Measurements from ENCODE around the gene UBE2C. TPM values are rescaled to one million over a fixed set of nuclear protein-coding genes. Genes with fewer than 3 reads are reported as not detected.

UBE2C gene
- polyA plus RNA-seq, 1 donor = 35.6 TPM

GRCh38 chr20:45841407-45842129, 29.1 kb downstream of the UBE2C start:
- no peak overlapping the region for H3K4me3 ChIP-seq (ENCODE audit: low read length)
- WGBS (ENCODE audit: insufficient coverage, low lambda C conversion rate) = no CpG with 5 or more reads among the region's 10 CpGs
- no peaks in the 10 kb centered on the region for H3K9me3 ChIP-seq (ENCODE audit: control insufficient read depth, low read depth, low read length)
- peaks cover 2% of the 10 kb centered on the region for H3K4me1 ChIP-seq (ENCODE audit: control insufficient read depth, insufficient read depth, low read length)
- no peak overlapping the region for H3K27ac ChIP-seq (ENCODE audit: low read length)
- no peak for DNase-seq
- peaks cover 62% of the 10 kb centered on the region for H3K36me3 ChIP-seq (ENCODE audit: control insufficient read depth, insufficient read depth, low read length)
- no peaks in the 10 kb centered on the region for H3K27me3 ChIP-seq (ENCODE audit: control insufficient read depth, insufficient read depth, low read length)

DNA sequence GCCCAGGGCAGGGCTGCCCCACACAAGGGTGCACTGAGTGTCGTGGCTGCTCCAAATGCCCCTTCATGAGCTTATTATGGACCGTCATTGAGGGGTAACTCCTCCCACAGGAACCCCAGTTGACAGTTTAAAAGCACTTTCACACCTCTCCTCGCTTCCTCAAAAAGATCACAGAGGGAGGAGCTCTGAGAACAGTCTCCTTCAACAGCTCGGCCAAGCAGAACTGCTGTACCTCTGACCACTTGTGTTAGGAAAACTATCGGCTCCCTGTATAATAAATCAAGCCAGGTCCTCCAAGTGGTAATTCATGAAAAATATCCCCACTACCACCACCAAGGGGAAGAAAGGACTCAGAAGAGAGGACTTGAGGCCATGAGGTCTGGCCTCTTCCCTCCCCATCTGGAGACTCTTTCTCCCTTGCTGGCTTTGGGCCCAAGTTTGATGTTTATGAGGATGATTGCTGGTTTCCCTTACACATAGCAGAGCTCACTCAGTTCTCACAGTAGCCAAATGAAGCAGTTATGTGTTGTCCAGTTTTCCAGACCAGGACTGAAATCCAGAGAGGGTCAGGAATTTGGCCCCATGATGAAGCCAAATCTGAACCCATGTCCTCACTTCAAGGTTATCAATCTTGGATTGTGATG, 29.8 kb downstream of the UBE2C start:
- no peaks in the 10 kb centered on the region for H3K9me3 ChIP-seq (ENCODE audit: control insufficient read depth, low read depth, low read length)
- no peaks in the 10 kb centered on the region for H3K27me3 ChIP-seq (ENCODE audit: control insufficient read depth, insufficient read depth, low read length)
- H3K36me3 ChIP-seq (ENCODE audit: control insufficient read depth, insufficient read depth, low read length) = peaks cover 69% of the 10 kb centered on the region
- H3K27ac ChIP-seq (ENCODE audit: low read length) = no peak overlapping the region
- H3K4me1 ChIP-seq (ENCODE audit: control insufficient read depth, insufficient read depth, low read length) = no peaks in the 10 kb centered on the region
- no peak for DNase-seq
- WGBS (ENCODE audit: insufficient coverage, low lambda C conversion rate) = no CpG with 5 or more reads among the region's 5 CpGs
- H3K4me3 ChIP-seq (ENCODE audit: low read length) = no peak overlapping the region

GRCh38 chr20:45843506-45843905, 31.1 kb downstream of the UBE2C start:
- Histone ChIP-seq H3K4me1 (ENCODE audit: control insufficient read depth, insufficient read depth, low read length) (no peaks in the 10 kb centered on the region), H3K36me3 (ENCODE audit: control insufficient read depth, insufficient read depth, low read length) (peaks cover 78% of the 10 kb centered on the region), H3K9me3 (ENCODE audit: control insufficient read depth, low read depth, low read length) (no peaks in the 10 kb centered on the region), H3K4me3 (ENCODE audit: low read length) (no peak overlapping the region), H3K27me3 (ENCODE audit: control insufficient read depth, insufficient read depth, low read length) (no peaks in the 10 kb centered on the region), H3K27ac (ENCODE audit: low read length) (no peak overlapping the region)
- WGBS (ENCODE audit: insufficient coverage, low lambda C conversion rate) = no CpG with 5 or more reads among the region's 14 CpGs
- DNase-seq = no peak

GRCh38 chr20:45845452-45845851, 33.0 kb downstream of the UBE2C start:
- H3K27ac ChIP-seq (ENCODE audit: low read length) = no peak overlapping the region
- no peaks in the 10 kb centered on the region for H3K27me3 ChIP-seq (ENCODE audit: control insufficient read depth, insufficient read depth, low read length)
- no peak for DNase-seq
- H3K36me3 ChIP-seq (ENCODE audit: control insufficient read depth, insufficient read depth, low read length) = peaks cover 75% of the 10 kb centered on the region
- H3K4me3 ChIP-seq (ENCODE audit: low read length) = no peak overlapping the region
- no peaks in the 10 kb centered on the region for H3K4me1 ChIP-seq (ENCODE audit: control insufficient read depth, insufficient read depth, low read length)
- no peaks in the 10 kb centered on the region for H3K9me3 ChIP-seq (ENCODE audit: control insufficient read depth, low read depth, low read length)

DNA sequence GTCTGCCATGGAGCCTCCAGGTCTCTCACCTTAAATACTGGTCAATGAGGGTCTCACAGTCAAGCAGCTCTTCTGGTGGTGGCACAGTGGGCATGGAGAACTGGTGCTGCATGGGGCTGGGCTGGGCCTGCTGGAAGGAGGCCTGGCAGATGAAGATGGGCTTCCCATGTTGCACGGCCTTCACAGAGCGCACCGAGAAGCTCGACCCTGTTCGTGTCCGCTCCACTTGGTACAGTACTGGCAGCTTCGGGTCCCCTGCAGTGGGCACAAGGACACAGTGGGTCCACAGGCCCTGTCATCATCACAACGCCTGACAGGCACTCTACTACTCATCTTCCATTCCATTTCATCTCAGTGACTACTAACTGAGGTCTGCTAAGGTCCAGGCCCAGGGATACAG, 36.0 kb downstream of the UBE2C start:
- WGBS (ENCODE audit: insufficient coverage, low lambda C conversion rate) = no CpG with 5 or more reads among the region's 8 CpGs
- H3K27me3 ChIP-seq (ENCODE audit: control insufficient read depth, insufficient read depth, low read length) = no peaks in the 10 kb centered on the region
- no peak for DNase-seq
- H3K9me3 ChIP-seq (ENCODE audit: control insufficient read depth, low read depth, low read length) = no peaks in the 10 kb centered on the region
- H3K4me3 ChIP-seq (ENCODE audit: low read length) = no peak overlapping the region
- H3K4me1 ChIP-seq (ENCODE audit: control insufficient read depth, insufficient read depth, low read length) = peaks cover 8% of the 10 kb centered on the region
- H3K36me3 ChIP-seq (ENCODE audit: control insufficient read depth, insufficient read depth, low read length) = peaks cover 49% of the 10 kb centered on the region
- H3K27ac ChIP-seq (ENCODE audit: low read length) = no peak overlapping the region

GRCh38 chr20:45848969-45849582, 36.6 kb downstream of the UBE2C start:
- peaks cover 48% of the 10 kb centered on the region for H3K36me3 ChIP-seq (ENCODE audit: control insufficient read depth, insufficient read depth, low read length)
- H3K4me3 ChIP-seq (ENCODE audit: low read length) = no peak overlapping the region
- H3K9me3 ChIP-seq (ENCODE audit: control insufficient read depth, low read depth, low read length) = no peaks in the 10 kb centered on the region
- H3K27ac ChIP-seq (ENCODE audit: low read length) = no peak overlapping the region
- H3K27me3 ChIP-seq (ENCODE audit: control insufficient read depth, insufficient read depth, low read length) = no peaks in the 10 kb centered on the region
- WGBS (ENCODE audit: insufficient coverage, low lambda C conversion rate) = 100% methylated on average over 1 of the region's 8 CpGs
- peaks cover 8% of the 10 kb centered on the region for H3K4me1 ChIP-seq (ENCODE audit: control insufficient read depth, insufficient read depth, low read length)
- DNase-seq = no peak

GRCh38 chr20:45850238-45850637, 37.8 kb downstream of the UBE2C start:
- Histone ChIP-seq H3K4me3 (ENCODE audit: low read length) (no peak overlapping the region), H3K9me3 (ENCODE audit: control insufficient read depth, low read depth, low read length) (no peaks in the 10 kb centered on the region), H3K36me3 (ENCODE audit: control insufficient read depth, insufficient read depth, low read length) (peaks cover 44% of the 10 kb centered on the region), H3K4me1 (ENCODE audit: control insufficient read depth, insufficient read depth, low read length) (peaks cover 11% of the 10 kb centered on the region), H3K27ac (ENCODE audit: low read length) (peak overlapping the region; percentile 19), H3K27me3 (ENCODE audit: control insufficient read depth, insufficient read depth, low read length) (no peaks in the 10 kb centered on the region)
- no peak for DNase-seq
- no CpG with 5 or more reads among the region's 2 CpGs for WGBS (ENCODE audit: insufficient coverage, low lambda C conversion rate)

DNA sequence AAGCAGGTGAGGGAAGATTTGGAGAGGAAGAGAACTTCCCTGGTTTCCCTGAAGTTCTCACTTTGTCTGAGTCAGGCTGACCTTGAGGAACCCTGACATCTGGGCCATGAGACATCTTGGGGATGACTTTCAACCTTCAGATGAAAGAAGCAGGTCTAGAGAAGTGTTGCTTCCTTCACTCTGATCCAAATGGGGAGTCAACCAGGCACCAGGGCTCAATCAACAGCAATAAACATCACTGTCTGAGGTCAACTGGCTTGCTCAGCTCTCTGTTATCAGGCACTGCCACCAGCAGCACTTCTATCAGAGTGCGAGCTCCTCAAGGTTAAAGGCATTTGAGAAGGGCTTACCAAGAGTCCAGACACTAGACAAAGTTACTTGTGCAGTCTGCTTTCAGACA, 38.5 kb downstream of the UBE2C start:
- H3K27ac ChIP-seq (ENCODE audit: low read length) = peak overlapping the region; percentile 53
- peak; percentile 59 to 73 for DNase-seq
- no CpG with 5 or more reads among the region's 1 CpG for WGBS (ENCODE audit: insufficient coverage, low lambda C conversion rate)

GRCh38 chr20:45851501-45851900, 39.1 kb downstream of the UBE2C start:
- Histone ChIP-seq H3K36me3 (ENCODE audit: control insufficient read depth, insufficient read depth, low read length) (peaks cover 34% of the 10 kb centered on the region), H3K4me1 (ENCODE audit: control insufficient read depth, insufficient read depth, low read length) (peaks cover 19% of the 10 kb centered on the region), H3K4me3 (ENCODE audit: low read length) (no peak overlapping the region), H3K9me3 (ENCODE audit: control insufficient read depth, low read depth, low read length) (no peaks in the 10 kb centered on the region), H3K27me3 (ENCODE audit: control insufficient read depth, insufficient read depth, low read length) (no peaks in the 10 kb centered on the region), H3K27ac (ENCODE audit: low read length) (peak overlapping the region; percentile 53)
- no peak for DNase-seq

More for the DNA sequence above, 38.5 kb downstream of the UBE2C start:
- H3K36me3 ChIP-seq (ENCODE audit: control insufficient read depth, insufficient read depth, low read length) = peaks cover 39% of the 10 kb centered on the region
- no peak overlapping the region for H3K4me3 ChIP-seq (ENCODE audit: low read length)
- H3K27me3 ChIP-seq (ENCODE audit: control insufficient read depth, insufficient read depth, low read length) = no peaks in the 10 kb centered on the region
- H3K4me1 ChIP-seq (ENCODE audit: control insufficient read depth, insufficient read depth, low read length) = peaks cover 13% of the 10 kb centered on the region
- no peaks in the 10 kb centered on the region for H3K9me3 ChIP-seq (ENCODE audit: control insufficient read depth, low read depth, low read length)

DNA sequence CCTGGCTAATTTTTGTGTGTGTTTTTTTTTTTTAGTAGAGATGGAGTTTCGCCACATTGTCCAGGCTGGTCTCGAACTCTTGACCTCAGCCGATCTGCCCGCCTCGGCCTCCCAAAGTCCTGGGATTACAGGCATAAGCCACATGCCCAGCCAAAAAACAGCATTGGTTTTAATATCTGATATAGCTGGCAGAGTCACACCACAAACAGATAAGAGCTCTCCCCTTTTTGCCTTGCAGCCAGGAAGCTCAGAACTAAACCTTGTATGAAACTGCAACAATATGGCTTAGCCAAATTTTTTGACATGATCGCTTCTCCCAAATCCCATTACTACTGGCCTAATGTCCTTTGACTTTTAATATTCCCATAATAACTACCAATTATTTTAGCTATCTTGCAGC, 39.9 kb downstream of the UBE2C start:
- H3K27me3 ChIP-seq (ENCODE audit: control insufficient read depth, insufficient read depth, low read length) = no peaks in the 10 kb centered on the region
- peaks cover 26% of the 10 kb centered on the region for H3K36me3 ChIP-seq (ENCODE audit: control insufficient read depth, insufficient read depth, low read length)
- no peaks in the 10 kb centered on the region for H3K9me3 ChIP-seq (ENCODE audit: control insufficient read depth, low read depth, low read length)
- H3K4me3 ChIP-seq (ENCODE audit: low read length) = no peak overlapping the region
- H3K27ac ChIP-seq (ENCODE audit: low read length) = no peak overlapping the region
- DNase-seq = no peak
- 100% methylated on average over 1 of the region's 6 CpGs for WGBS (ENCODE audit: insufficient coverage, low lambda C conversion rate)
- H3K4me1 ChIP-seq (ENCODE audit: control insufficient read depth, insufficient read depth, low read length) = peaks cover 19% of the 10 kb centered on the region

All from large intestine (tissue), 3 donors.